H1 (cell line): Measurements from ENCODE around the gene CES3. TPM values are rescaled to one million over a fixed set of nuclear protein-coding genes. Genes with fewer than 3 reads are reported as not detected.
"Not testable (repeated sequence)": the region's sequence is repeated elsewhere in the genome, so short reads cannot be mapped to it uniquely, and the experiment has no call there.

Source experiments
- CTCF ChIA-PET: fragments of 300-600 bp; sonication (Branson Sonifier 250); formaldehyde crosslinking; loops from one replicate; lab custom pipeline; 2021; ENCODE audit not compliant: partially characterized antibody; lab: Charles Lee
- POLR2A ChIA-PET: fragments of 300-600 bp; sonication (Branson Sonifier 250); formaldehyde crosslinking; loops from one replicate; lab custom pipeline; 2021; ENCODE audit warnings: inconsistent platforms; ENCODE audit not compliant: partially characterized antibody; lab: Charles Lee
- DNase-seq, 2 experiments: peaks; one replicate each; pipeline versions ENCODE4 v3.0.0 to v3.0.0-alpha.2; 2010 to 2022; ENCODE audit warnings: low spot score in 2 of 2, low read depth in 1 of 2, mixed read lengths in 1 of 2
- FAIRE-seq: peaks from 2 replicates; lab custom pipeline; 2011; peaks lifted over from hg19 to GRCh38; lab: Jason Lieb, UNC
- H2AFZ ChIP-seq: 2 replicates; pipeline ENCODE4 v1.8.1; 2012; ENCODE audit warnings: low read length, inconsistent platforms
- H2AK5ac ChIP-seq: 2 replicates; pipeline ENCODE4 v1.6.1; 2013; ENCODE audit warnings: low read depth, low read length
- H2BK120ac ChIP-seq: replicated peaks from 2 replicates; pipeline ENCODE3; 2013; ENCODE audit warnings: low read depth, low read length, inconsistent platforms
- H2BK12ac ChIP-seq: 2 replicates; pipeline ENCODE4 v1.6.1; 2013; ENCODE audit warnings: low read depth, low read length
- H2BK15ac ChIP-seq: 2 replicates; pipeline ENCODE4 v1.6.1; 2013; ENCODE audit warnings: low read length
- H2BK20ac ChIP-seq: 2 replicates; pipeline ENCODE4 v1.6.1; 2013; ENCODE audit warnings: low read length
- H2BK5ac ChIP-seq: 2 replicates; pipeline ENCODE4 v1.6.1; 2013; ENCODE audit warnings: low read depth, low read length
- H3K14ac ChIP-seq: 2 replicates; pipeline ENCODE4 v1.6.1; 2013; ENCODE audit warnings: inconsistent platforms; ENCODE audit not compliant: insufficient read length
- H3K18ac ChIP-seq: 2 replicates; pipeline ENCODE4 v1.6.1; 2013; ENCODE audit warnings: low read length; ENCODE audit errors: extremely low read depth
- H3K23ac ChIP-seq: 2 replicates; pipeline ENCODE4 v1.6.1; 2013; ENCODE audit warnings: inconsistent platforms; ENCODE audit not compliant: insufficient read length
- H3K23me2 ChIP-seq: 2 replicates; pipeline ENCODE4 v1.6.1; 2013; ENCODE audit warnings: low read depth, low read length
- H3K27ac ChIP-seq: 2 replicates; pipeline ENCODE4 v1.6.1; 2011; ENCODE audit warnings: low read depth, low read length, inconsistent platforms
- H3K27me3 ChIP-seq, 4 experiments: replicated peaks in 1 of 4; 1 replicate in 1 of 4; 2 replicates in 3 of 4; pipeline versions ENCODE4 v1.6.1 to v1.8.1; 2011 to 2013; ENCODE audit warnings: low read length in 3 of 4, mild to moderate bottlenecking in 3 of 4, inconsistent platforms in 2 of 4, mixed read lengths in 2 of 4, moderate library complexity in 1 of 4; ENCODE audit not compliant: control insufficient read depth in 3 of 4, insufficient read depth in 3 of 4; ENCODE audit errors: extremely low read depth in 1 of 4
- H3K36me3 ChIP-seq, 4 experiments: 2 replicates each; pipeline versions ENCODE4 v1.6.1 to v1.8.1; 2011 to 2013; ENCODE audit warnings: mild to moderate bottlenecking in 4 of 4, low read length in 3 of 4, moderate library complexity in 2 of 4, control low read depth in 1 of 4, inconsistent platforms in 1 of 4; ENCODE audit not compliant: insufficient read depth in 4 of 4, control insufficient read depth in 2 of 4
- H3K4ac ChIP-seq: replicated peaks from 2 replicates; pipeline ENCODE3; 2013; ENCODE audit warnings: low read length, low read depth, mixed read lengths, inconsistent platforms; ENCODE audit not compliant: insufficient read length
- H3K4me1 ChIP-seq, 4 experiments: replicated peaks in 1 of 4; 1 replicate in 1 of 4; 2 replicates in 3 of 4; pipeline versions ENCODE4 v1.6.1 to v1.8.1; 2011 to 2013; ENCODE audit warnings: low read length in 3 of 4, inconsistent platforms in 2 of 4, mixed read lengths in 1 of 4; ENCODE audit not compliant: insufficient read depth in 4 of 4, control insufficient read depth in 3 of 4
- H3K4me2 ChIP-seq, 2 experiments: 2 replicates each; pipeline versions ENCODE4 v1.6.1 to v1.8.1; 2011 to 2013; ENCODE audit warnings: low read depth in 2 of 2, low read length in 2 of 2, control low read depth in 1 of 2, inconsistent platforms in 1 of 2, mild to moderate bottlenecking in 1 of 2; ENCODE audit not compliant: insufficient read depth in 1 of 2
- H3K4me3 ChIP-seq, 4 experiments: fragments of 200-600, 300-600 bp in 1 of 4; sonication (generic), shearing (Covaris generic), sonication (Bioruptor Twin) in 1 of 4; 2 replicates each; pipeline versions ENCODE4 v1.5.1 to v1.8.1; 2011 to 2016; ENCODE audit warnings: low read length in 4 of 4, low read depth in 3 of 4, control low read depth in 2 of 4, inconsistent platforms in 2 of 4, mild to moderate bottlenecking in 2 of 4, mixed read lengths in 1 of 4, moderate library complexity in 1 of 4; ENCODE audit not compliant: insufficient read depth in 2 of 4; ENCODE audit errors: extremely low read depth in 1 of 4
- H3K56ac ChIP-seq: replicated peaks from 2 replicates; pipeline ENCODE3; 2013; ENCODE audit warnings: low read depth, mild to moderate bottlenecking, mixed read lengths, low read length, inconsistent platforms; ENCODE audit not compliant: insufficient read length
- H3K79me1 ChIP-seq: 2 replicates; pipeline ENCODE4 v1.6.1; 2013; ENCODE audit warnings: low read depth, low read length, control low read depth
- H3K79me2 ChIP-seq, 2 experiments: 2 replicates each; pipeline versions ENCODE4 v1.6.1 to v1.8.1; 2012 to 2013; ENCODE audit warnings: low read length in 2 of 2, mild to moderate bottlenecking in 2 of 2, inconsistent platforms in 1 of 2; ENCODE audit not compliant: insufficient read depth in 2 of 2, control insufficient read depth in 1 of 2
- H3K9ac ChIP-seq, 4 experiments: replicated peaks in 1 of 4; 1 replicate in 1 of 4; 2 replicates in 3 of 4; pipeline versions ENCODE4 v1.6.1 to v1.8.1; 2011 to 2013; ENCODE audit warnings: low read depth in 3 of 4, low read length in 3 of 4, control low read depth in 2 of 4, mild to moderate bottlenecking in 2 of 4, moderate library complexity in 2 of 4, inconsistent platforms in 1 of 4; ENCODE audit errors: extremely low read depth in 1 of 4
- H3K9me3 ChIP-seq, 2 experiments: 2 replicates each; pipeline versions ENCODE4 v1.6.1 to v1.8.1; 2012 to 2013; ENCODE audit warnings: mild to moderate bottlenecking in 2 of 2, moderate library complexity in 2 of 2, control low read depth in 1 of 2, inconsistent platforms in 1 of 2, low read depth in 1 of 2, low read length in 1 of 2, mixed read lengths in 1 of 2; ENCODE audit not compliant: insufficient read depth in 2 of 2
- H4K20me1 ChIP-seq, 2 experiments: replicated peaks in 1 of 2; 2 replicates each; pipeline versions ENCODE3 to v1.8.1; 2011 to 2013; ENCODE audit warnings: inconsistent platforms in 2 of 2, low read length in 2 of 2, mild to moderate bottlenecking in 1 of 2; ENCODE audit not compliant: insufficient read depth in 2 of 2, control insufficient read depth in 1 of 2
- H4K5ac ChIP-seq: 2 replicates; pipeline ENCODE4 v1.6.1; 2013; ENCODE audit warnings: low read length, low read depth, mixed read lengths, inconsistent platforms; ENCODE audit not compliant: insufficient read length
- H4K8ac ChIP-seq: 2 replicates; pipeline ENCODE4 v1.8.0; 2013; ENCODE audit warnings: mild to moderate bottlenecking, moderate library complexity, low read length, inconsistent platforms; ENCODE audit not compliant: insufficient read depth; ENCODE audit errors: extremely low read depth
- H4K91ac ChIP-seq: replicated peaks from 2 replicates; pipeline ENCODE3; 2013; ENCODE audit warnings: low read length, mixed read lengths, inconsistent platforms; ENCODE audit not compliant: insufficient read length
- WGBS, 2 experiments: shearing (Covaris generic) in 1 of 2; methylation state at CpG; one replicate each; pipeline versions ENCODE4 v1.1.6 to v1.1.7; 2013 to 2015; ENCODE audit warnings: low lambda C conversion rate in 2 of 2, mixed read lengths in 2 of 2, inconsistent platforms in 1 of 2, low coverage in 1 of 2, missing lambda C conversion rate in 1 of 2; ENCODE audit not compliant: insufficient replicate concordance in 2 of 2, insufficient coverage in 1 of 2, insufficient read length in 1 of 2; ENCODE audit errors: extremely low coverage in 1 of 2, missing lambda C conversion rate in 1 of 2; 5-methylcytosine and 5-hydroxymethylcytosine counted together
- polyA plus RNA-seq, 7 experiments: library from polyadenylated mRNA; depleted of rRNA in 3 of 7; stranded (reverse) in 5 of 7; unstranded in 2 of 7; fragments of >200 nt in 5 of 7; fragments of 200-250 nt in 2 of 7; gene quantifications; 1 replicate in 5 of 7; 2 replicates in 1 of 7; 4 replicates in 1 of 7; pipeline versions ENCODE4 v1.2.1 to v1.2.3, GENCODE V29; 2011 to 2013; ENCODE audit warnings: missing spikeins in 2 of 7, mixed read lengths in 2 of 7
- total RNA-seq: library from RNA; stranded (reverse); fragmentation: NEBNext Ultra II Directional; extraction: Animal tissue kit (Norgen Biotek cat#: 25700); gene quantifications from 2 replicates; pipeline ENCODE4 v1.2.1, GENCODE V29; 2021

CES3 gene
- total and polyA plus RNA-seq, 2 of the 8 experiments (the other 6 are each of a cell fraction or from before 2014, with no cell fraction given): 1.6 to 2.2 TPM

- H3K56ac ChIP-seq, H3K4me2 ChIP-seq, H2BK120ac ChIP-seq, H3K18ac ChIP-seq, H3K4me1 ChIP-seq, H2BK15ac ChIP-seq, H3K14ac ChIP-seq, FAIRE-seq, H3K9me3 ChIP-seq, H3K79me2 ChIP-seq, H4K91ac ChIP-seq, H4K20me1 ChIP-seq, H3K27me3 ChIP-seq, H2BK5ac ChIP-seq, H2BK12ac ChIP-seq, H3K23me2 ChIP-seq, H4K8ac ChIP-seq, H4K5ac ChIP-seq, H3K36me3 ChIP-seq, DNase-seq, H2AFZ ChIP-seq, H3K27ac ChIP-seq, H3K79me1 ChIP-seq, H3K9ac ChIP-seq, H2BK20ac ChIP-seq, H3K23ac ChIP-seq, H3K4me3 ChIP-seq, H2AK5ac ChIP-seq, H3K4ac ChIP-seq: not testable (repeated sequence)
- 85% methylated on average over 11 of the region's 11 CpGs; no CpG with 5 or more reads in 1 of the 2 experiments for WGBS, 2 experiments
- CTCF ChIA-PET: interaction anchor here (1.3 to 10.2 kb wide), 12 partner anchors 13 to 313 kb away, joined by 3 to 130 read pairs (median 19); partner anchors contain the start of genes B3GNT9, CES3, CES4A and NOL3
- POLR2A ChIA-PET: interaction anchor here (1.2 kb wide), 1 partner anchor 131 kb away, joined by 3 read pairs; no protein-coding TSS in a partner anchor
Observed at GRCh38 chr16:66974932-66975246, 13.8 kb downstream of the CES3 start.
